GM18505 (cell line): Measurements from ENCODE around the gene PLEKHN1.
"Not testable (repeated sequence)": the region's sequence is repeated elsewhere in the genome, so short reads cannot be mapped to it uniquely, and the experiment has no call there.

Experiments used
- ATAC-seq: cut with Tn5 transposase; IDR thresholded peaks from one replicate; pipeline ENCODE4 v1.9.1; 2021; ENCODE audit not compliant: unreplicated experiment
- POLR2A ChIP-seq: IDR thresholded peaks from 4 replicates; pipeline ENCODE4 v1.6.1; 2011; ENCODE audit warnings: borderline replicate concordance; ENCODE audit not compliant: insufficient read depth, insufficient read length; ENCODE audit errors: extremely low read depth

PLEKHN1 gene

DNA sequence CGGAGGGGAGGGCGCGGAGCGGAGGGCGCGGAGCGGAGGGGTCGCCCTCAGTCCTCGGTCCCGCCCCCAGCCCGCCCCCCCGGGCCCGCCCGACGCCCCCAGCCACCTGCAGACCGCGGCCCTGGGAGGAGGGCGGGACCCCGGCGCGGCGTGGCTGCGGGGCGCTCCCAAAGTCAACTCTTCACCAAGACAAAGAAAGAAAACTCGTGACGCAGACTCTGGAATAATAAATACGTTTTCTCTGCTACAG, 32.4 kb downstream of the PLEKHN1 start:
- no peak for TF ChIP-seq POLR2A
- no peak for ATAC-seq

GRCh38 chr1:998995-999724, 32.9 kb downstream of the PLEKHN1 start:
- no peak for ATAC-seq
- no peak for TF ChIP-seq POLR2A

GRCh38 chr1:999725-1000356, 33.6 kb downstream of the PLEKHN1 start, which contains the start of gene HES4:
Gene HES4, minus strand, starts transcription at chr1:1000097. Its CDS starts 124 bp downstream, at chr1:999973.
- ATAC-seq, result no peak
- TF ChIP-seq POLR2A, result no peak

- ATAC-seq, result no peak
- no peak for TF ChIP-seq POLR2A
Observed at GRCh38 chr1:1000357-1001056, 34.2 kb downstream of the PLEKHN1 start.

DNA sequence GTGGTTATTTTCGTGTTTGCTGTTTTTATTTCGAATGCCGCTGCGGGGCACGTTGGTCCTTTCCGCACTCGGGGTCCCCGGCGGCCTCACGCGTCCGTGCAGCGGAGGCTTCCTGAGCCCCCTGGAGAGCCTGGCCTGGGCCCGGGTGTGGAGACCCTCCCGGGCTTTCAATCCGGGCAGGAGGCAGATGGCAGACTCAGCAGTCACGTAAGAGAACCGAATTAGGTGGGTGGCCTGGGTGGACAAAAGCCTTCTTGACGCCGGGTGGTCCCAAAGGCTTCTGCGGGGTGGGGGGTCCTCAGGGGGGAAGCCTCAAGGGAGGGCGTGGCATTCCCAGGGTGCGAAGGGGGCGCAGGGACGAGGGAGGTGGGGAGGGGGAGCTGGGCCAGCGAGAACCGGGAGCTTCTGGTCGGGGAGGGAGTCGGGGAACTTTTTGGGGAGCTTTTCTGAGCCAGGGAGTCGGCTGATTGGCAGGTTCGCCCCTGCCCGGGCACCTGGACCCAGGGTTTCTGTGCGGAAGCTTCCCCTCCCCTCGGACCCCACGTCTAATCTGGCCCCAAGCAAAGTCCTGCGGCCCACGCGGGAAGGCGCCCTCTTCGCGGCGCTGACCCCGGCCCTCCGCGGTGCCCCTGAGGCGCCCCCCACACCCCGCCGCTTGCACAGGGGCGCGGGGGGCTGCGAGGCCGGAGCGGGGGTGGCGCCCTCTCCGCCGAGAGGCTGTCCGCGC, 34.9 kb downstream of the PLEKHN1 start:
- no peak for TF ChIP-seq POLR2A

GRCh38 chr1:1003618-1004419, 37.5 kb downstream of the PLEKHN1 start:
- no peak for ATAC-seq
- TF ChIP-seq POLR2A, result no peak

More for the DNA sequence above, 34.9 kb downstream of the PLEKHN1 start:
- ATAC-seq, result no peak

- no peak for TF ChIP-seq POLR2A
- no peak for ATAC-seq
Observed at GRCh38 chr1:1004420-1004779, 38.1 kb downstream of the PLEKHN1 start.

- ATAC-seq, result no peak
- no peak for TF ChIP-seq POLR2A
Observed at GRCh38 chr1:1004780-1005697, 38.8 kb downstream of the PLEKHN1 start.

- ATAC-seq, result no peak
- no peak for TF ChIP-seq POLR2A
Observed at GRCh38 chr1:1005774-1006304, 39.6 kb downstream of the PLEKHN1 start.

DNA sequence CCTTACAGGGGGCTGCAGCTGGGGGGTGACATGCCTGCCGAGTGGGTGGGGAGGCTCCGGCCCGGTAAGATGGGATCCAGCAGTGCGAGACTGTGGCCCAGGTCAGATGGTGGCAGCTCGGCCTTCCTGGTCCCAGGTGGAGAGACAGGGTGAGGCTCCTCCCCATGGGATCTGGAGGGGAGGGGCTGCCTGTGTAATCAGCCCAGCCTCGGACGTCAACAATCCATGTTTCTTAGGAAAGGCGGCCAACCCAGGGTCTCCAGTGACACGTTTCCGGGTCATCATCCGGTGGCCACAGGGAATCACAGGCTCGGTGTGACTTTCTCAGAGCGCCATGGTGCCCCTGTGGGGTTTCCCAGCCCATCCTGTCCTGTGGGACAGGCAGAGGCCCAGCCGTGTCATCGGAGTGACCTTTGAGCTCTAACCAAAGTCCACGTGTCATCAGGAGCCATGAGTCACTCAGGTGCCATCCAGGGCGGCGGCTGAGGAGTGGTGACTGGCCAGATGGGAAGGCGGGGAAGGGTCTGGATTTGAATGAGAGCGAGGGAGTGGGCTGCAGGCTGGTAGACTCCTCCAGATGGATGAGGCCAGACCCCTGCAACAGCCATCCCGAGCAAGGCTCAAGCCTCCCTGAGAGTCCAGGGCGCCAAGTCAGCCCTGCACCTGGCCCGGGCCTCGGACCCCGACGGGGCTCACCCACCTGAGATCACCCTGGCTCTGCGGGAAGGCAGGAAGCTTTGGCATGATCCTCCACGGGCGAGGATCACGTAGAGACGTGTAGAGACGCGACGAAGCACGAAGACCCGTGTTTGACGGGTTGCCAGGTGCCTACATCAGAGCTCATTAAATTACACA, 40.2 kb downstream of the PLEKHN1 start:
- ATAC-seq, result no peak
- no peak for TF ChIP-seq POLR2A

- not testable (repeated sequence) for ATAC-seq
Observed at GRCh38 chr1:1010131-1010530, 43.8 kb downstream of the PLEKHN1 start.
